Transverse colon (tissue), 3 donors: Measurements from ENCODE around the gene DCN.

Source experiments
- EP300 ChIP-seq: sonication (generic); formaldehyde crosslinking; IDR thresholded peaks from one replicate; pipeline ENCODE4 v1.6.1; 2017; ENCODE audit warnings: antibody characterized with exemption, low read depth
- TF ChIP-seq, protein P1 (sequence below), 5 experiments: fragments of 200-600 bp in 3 of 5; fragments of 450-650 bp in 2 of 5; sonication (generic) in 3 of 5; IDR thresholded peaks; 1 replicate in 2 of 5; 2 replicates in 3 of 5; pipeline ENCODE4 v1.5.1; 2016 to 2017; ENCODE audit warnings: antibody characterized with exemption in 5 of 5, inconsistent platforms in 3 of 5, mild to moderate bottlenecking in 2 of 5, moderate library complexity in 1 of 5

DNA sequence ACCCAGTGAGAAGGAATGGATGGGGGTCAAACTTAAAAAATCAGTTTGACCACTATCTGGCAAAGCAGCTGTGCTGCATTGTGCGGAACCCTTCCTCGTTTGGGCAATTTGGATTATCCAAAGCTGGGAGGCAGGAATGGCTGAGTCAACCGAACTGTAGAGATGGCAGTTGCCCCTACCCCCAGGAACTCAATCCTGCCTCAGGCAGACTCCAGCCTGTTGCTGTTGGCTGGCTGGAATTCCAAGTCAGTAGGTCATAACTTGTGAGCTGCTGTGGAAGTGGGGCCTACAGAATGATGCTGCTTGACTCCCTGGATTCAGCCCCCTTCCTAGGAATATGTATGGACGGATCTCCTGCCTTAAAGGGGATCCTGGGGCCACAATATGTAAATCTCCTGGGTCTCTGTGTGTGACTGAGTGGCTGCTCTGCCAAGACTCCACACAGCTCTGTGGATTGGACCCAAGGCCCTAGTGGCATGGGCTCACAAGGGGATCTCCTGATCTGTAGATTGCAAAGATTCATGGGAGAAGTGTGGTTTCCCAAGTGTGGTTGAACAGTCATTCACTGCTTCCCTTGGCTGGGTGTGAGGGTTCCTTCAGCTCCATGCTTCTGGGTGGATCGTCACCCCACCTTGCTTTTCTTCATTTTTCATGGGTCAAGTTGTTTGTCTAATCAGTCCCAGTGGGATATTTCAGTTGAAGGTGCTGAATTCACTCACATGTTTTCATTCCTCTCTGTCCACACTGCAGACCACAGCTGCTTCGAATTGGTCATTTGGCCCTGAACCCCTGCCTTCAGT is 90.5 kb downstream of the DCN start:
- TF ChIP-seq, protein P1, sequence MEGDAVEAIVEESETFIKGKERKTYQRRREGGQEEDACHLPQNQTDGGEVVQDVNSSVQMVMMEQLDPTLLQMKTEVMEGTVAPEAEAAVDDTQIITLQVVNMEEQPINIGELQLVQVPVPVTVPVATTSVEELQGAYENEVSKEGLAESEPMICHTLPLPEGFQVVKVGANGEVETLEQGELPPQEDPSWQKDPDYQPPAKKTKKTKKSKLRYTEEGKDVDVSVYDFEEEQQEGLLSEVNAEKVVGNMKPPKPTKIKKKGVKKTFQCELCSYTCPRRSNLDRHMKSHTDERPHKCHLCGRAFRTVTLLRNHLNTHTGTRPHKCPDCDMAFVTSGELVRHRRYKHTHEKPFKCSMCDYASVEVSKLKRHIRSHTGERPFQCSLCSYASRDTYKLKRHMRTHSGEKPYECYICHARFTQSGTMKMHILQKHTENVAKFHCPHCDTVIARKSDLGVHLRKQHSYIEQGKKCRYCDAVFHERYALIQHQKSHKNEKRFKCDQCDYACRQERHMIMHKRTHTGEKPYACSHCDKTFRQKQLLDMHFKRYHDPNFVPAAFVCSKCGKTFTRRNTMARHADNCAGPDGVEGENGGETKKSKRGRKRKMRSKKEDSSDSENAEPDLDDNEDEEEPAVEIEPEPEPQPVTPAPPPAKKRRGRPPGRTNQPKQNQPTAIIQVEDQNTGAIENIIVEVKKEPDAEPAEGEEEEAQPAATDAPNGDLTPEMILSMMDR (IDR thresholded peaks at IDR 0.05) = no peak
- no peak for TF ChIP-seq EP300
